HEK293 (cell line): Measurements from ENCODE around the gene NIN.

ENCODE experiments used
- CTCF ChIA-PET: fragments of 350-600 bp; formaldehyde crosslinking; extraction: SDS; loops from one replicate; lab custom pipeline; 2021; ENCODE audit warnings: antibody characterized with exemption; lab: Yijun Ruan, JAX
- POLR2A ChIA-PET: fragments of 300-600 bp; formaldehyde crosslinking; extraction: SDS; loops from one replicate; lab custom pipeline; 2020; ENCODE audit warnings: antibody characterized with exemption, inconsistent platforms; lab: Yijun Ruan, JAX
- H3K27ac ChIP-seq: fragments of 200-500 bp; sonication (Bioruptor generic); 2 replicates; pipeline ENCODE4 v1.5.1; 2014; ENCODE audit warnings: low read depth, low read length, control low read depth, inconsistent platforms; ENCODE audit errors: extremely low read depth
- H3K36me3 ChIP-seq, 2 experiments: fragments of 200-500 bp in 1 of 2; sonication (Bioruptor generic) in 1 of 2; 1 replicate in 1 of 2; 2 replicates in 1 of 2; pipeline ENCODE4 v1.5.1; 2014 to 2017; ENCODE audit warnings: inconsistent platforms in 2 of 2, low read length in 2 of 2; ENCODE audit not compliant: control insufficient read depth in 2 of 2, insufficient read depth in 1 of 2
- H3K4me1 ChIP-seq: fragments of 200-500 bp; sonication (Bioruptor generic); 2 replicates; pipeline ENCODE4 v1.5.1; 2014; ENCODE audit warnings: mild to moderate bottlenecking, low read length, inconsistent platforms; ENCODE audit not compliant: control insufficient read depth, insufficient read depth
- H3K4me3 ChIP-seq: 2 replicates; pipeline ENCODE4 v1.5.1; 2011; ENCODE audit warnings: low read depth, mild to moderate bottlenecking, control low read depth, low read length, moderate library complexity
- H3K9me3 ChIP-seq: fragments of 200-500 bp; sonication (Bioruptor generic); 2 replicates; pipeline ENCODE4 v1.5.1; 2014; ENCODE audit warnings: low read depth, low read length, inconsistent platforms; ENCODE audit not compliant: control insufficient read depth, insufficient read depth
- BCL11A ChIP-seq: fragments of 450-650 bp; formaldehyde crosslinking; IDR thresholded peaks from 2 replicates; pipeline ENCODE4 v1.5.1; 2016; ENCODE audit warnings: low read depth, missing biosample characterization, missing genetic modification characterization
- FEZF1 ChIP-seq: fragments of 450-650 bp; formaldehyde crosslinking; IDR thresholded peaks from 2 replicates; pipeline ENCODE4 v1.5.1; 2016; ENCODE audit warnings: missing biosample characterization, missing genetic modification characterization
- GLIS2 ChIP-seq: fragments of 450-650 bp; formaldehyde crosslinking; IDR thresholded peaks from 2 replicates; pipeline ENCODE4 v1.5.1; 2016; ENCODE audit warnings: missing biosample characterization, missing genetic modification characterization
- KLF1 ChIP-seq: fragments of 450-650 bp; formaldehyde crosslinking; IDR thresholded peaks from 2 replicates; pipeline ENCODE4 v1.5.1; 2016; ENCODE audit warnings: missing biosample characterization, missing genetic modification characterization
- KLF16 ChIP-seq: fragments of 450-650 bp; formaldehyde crosslinking; IDR thresholded peaks from 2 replicates; pipeline ENCODE4 v1.5.1; 2017; ENCODE audit warnings: missing biosample characterization, missing genetic modification characterization
- MEIS1 ChIP-seq: sonication (generic); formaldehyde crosslinking; IDR thresholded peaks from 2 replicates; pipeline ENCODE4 v1.8.1; 2022; ENCODE audit warnings: missing genetic modification reagents, mild to moderate bottlenecking, borderline replicate concordance
- OSR2 ChIP-seq: fragments of 450-650 bp; formaldehyde crosslinking; IDR thresholded peaks from 2 replicates; pipeline ENCODE4 v1.5.1; 2016; ENCODE audit warnings: missing biosample characterization, missing genetic modification characterization
- OVOL3 ChIP-seq: fragments of 450-650 bp; formaldehyde crosslinking; IDR thresholded peaks from 2 replicates; pipeline ENCODE4 v1.5.1; 2016; ENCODE audit warnings: missing biosample characterization, missing genetic modification characterization
- TRIM28 ChIP-seq: IDR thresholded peaks from 2 replicates; pipeline ENCODE4 v1.6.1; 2011; ENCODE audit warnings: low read length, control low read depth, borderline replicate concordance
- YY1 ChIP-seq: fragments of 450-650 bp; formaldehyde crosslinking; IDR thresholded peaks from 2 replicates; pipeline ENCODE4 v1.5.1; 2018; ENCODE audit warnings: missing biosample characterization, missing genetic modification characterization
- ZBTB1 ChIP-seq: fragments of 450-650 bp; formaldehyde crosslinking; IDR thresholded peaks from 2 replicates; pipeline ENCODE4 v1.5.1; 2016; ENCODE audit warnings: missing biosample characterization, missing genetic modification characterization
- ZFP69B ChIP-seq: fragments of 450-650 bp; formaldehyde crosslinking; IDR thresholded peaks from 2 replicates; pipeline ENCODE4 v1.5.1; 2016; ENCODE audit warnings: missing biosample characterization, missing genetic modification characterization
- ZNF16 ChIP-seq: fragments of 450-650 bp; formaldehyde crosslinking; IDR thresholded peaks from 2 replicates; pipeline ENCODE4 v1.5.1; 2016; ENCODE audit warnings: low read depth, missing biosample characterization, missing genetic modification characterization
- ZNF24 ChIP-seq: fragments of 450-650 bp; formaldehyde crosslinking; IDR thresholded peaks from 2 replicates; pipeline ENCODE4 v1.5.1; 2016; ENCODE audit warnings: missing biosample characterization, missing genetic modification characterization
- ZNF426 ChIP-seq: fragments of 450-650 bp; formaldehyde crosslinking; IDR thresholded peaks from 2 replicates; pipeline ENCODE4 v1.5.1; 2017; ENCODE audit warnings: missing biosample characterization, missing genetic modification characterization, mild to moderate bottlenecking, inconsistent platforms, moderate library complexity
- ZNF48 ChIP-seq: fragments of 450-650 bp; formaldehyde crosslinking; IDR thresholded peaks from 2 replicates; pipeline ENCODE4 v1.5.1; 2016; ENCODE audit warnings: missing biosample characterization, missing genetic modification characterization
- ZNF501 ChIP-seq: fragments of 450-650 bp; formaldehyde crosslinking; IDR thresholded peaks from 2 replicates; pipeline ENCODE4 v1.5.1; 2016; ENCODE audit warnings: missing biosample characterization, missing genetic modification characterization
- ZNF585B ChIP-seq: fragments of 450-650 bp; formaldehyde crosslinking; IDR thresholded peaks from 2 replicates; pipeline ENCODE4 v1.5.1; 2016; ENCODE audit warnings: missing biosample characterization, missing genetic modification characterization
- ZNF660 ChIP-seq: fragments of 450-650 bp; IDR thresholded peaks from 2 replicates; pipeline ENCODE4 v1.5.1; 2018; ENCODE audit warnings: missing biosample characterization, mild to moderate bottlenecking, missing genetic modification characterization
- ZNF768 ChIP-seq: fragments of 450-650 bp; formaldehyde crosslinking; IDR thresholded peaks from 2 replicates; pipeline ENCODE4 v1.5.1; 2018; ENCODE audit warnings: missing biosample characterization, mild to moderate bottlenecking, missing genetic modification characterization
- ZNF777 ChIP-seq: fragments of 450-650 bp; formaldehyde crosslinking; IDR thresholded peaks from 2 replicates; pipeline ENCODE4 v1.5.1; 2017; ENCODE audit warnings: missing biosample characterization, missing genetic modification characterization, borderline replicate concordance
- TF ChIP-seq, protein P1 (sequence below): fragments of 450-650 bp; formaldehyde crosslinking; IDR thresholded peaks from 2 replicates; pipeline ENCODE4 v1.5.1; 2016; ENCODE audit warnings: missing biosample characterization, missing genetic modification characterization
- TF ChIP-seq, protein P2 (sequence below): fragments of 450-650 bp; formaldehyde crosslinking; IDR thresholded peaks from 2 replicates; pipeline ENCODE4 v1.5.1; 2017; ENCODE audit warnings: missing biosample characterization, missing genetic modification characterization

Gene NIN

DNA sequence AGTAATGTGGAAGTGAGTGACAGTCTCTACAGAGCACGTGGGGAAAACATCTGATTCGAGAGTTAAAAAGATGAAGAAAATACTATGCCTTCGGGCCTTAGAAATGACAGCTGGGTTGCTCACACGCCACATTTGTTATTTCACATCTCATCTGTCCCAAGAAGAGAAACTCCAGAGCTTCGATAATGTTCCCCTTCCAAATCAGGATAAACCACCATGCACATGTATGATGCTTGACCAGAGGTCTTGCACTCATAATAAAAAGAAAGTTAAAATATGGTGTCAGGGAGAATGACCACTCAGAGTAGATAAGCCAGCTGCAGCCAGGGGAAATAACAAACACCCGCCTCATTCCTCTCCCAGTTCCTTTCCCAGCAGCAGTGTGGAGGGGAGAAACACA lies 34.6 kb downstream of the NIN start:
- TF ChIP-seq, protein P1, sequence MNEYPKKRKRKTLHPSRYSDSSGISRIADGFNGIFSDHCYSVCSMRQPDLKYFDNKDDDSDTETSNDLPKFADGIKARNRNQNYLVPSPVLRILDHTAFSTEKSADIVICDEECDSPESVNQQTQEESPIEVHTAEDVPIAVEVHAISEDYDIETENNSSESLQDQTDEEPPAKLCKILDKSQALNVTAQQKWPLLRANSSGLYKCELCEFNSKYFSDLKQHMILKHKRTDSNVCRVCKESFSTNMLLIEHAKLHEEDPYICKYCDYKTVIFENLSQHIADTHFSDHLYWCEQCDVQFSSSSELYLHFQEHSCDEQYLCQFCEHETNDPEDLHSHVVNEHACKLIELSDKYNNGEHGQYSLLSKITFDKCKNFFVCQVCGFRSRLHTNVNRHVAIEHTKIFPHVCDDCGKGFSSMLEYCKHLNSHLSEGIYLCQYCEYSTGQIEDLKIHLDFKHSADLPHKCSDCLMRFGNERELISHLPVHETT (tag by site-specific recombination) = no peak
- TF ChIP-seq ZNF426 (tag by site-specific recombination) (no peak), ZNF660 (no peak), ZNF585B (tag by site-specific recombination) (no peak), FEZF1 (no peak), ZNF501 (no peak), ZNF48 (tag by site-specific recombination) (no peak)
- ChIA-PET CTCF (interaction anchor here (0.5 to 0.9 kb wide), 2 partner anchors 19 to 1045 kb away, joined by 3 to 4 read pairs; no protein-coding TSS in a partner anchor), POLR2A (interaction anchor here (0.6 to 1.3 kb wide), 2 partner anchors 10 to 149 kb away, joined by 3 read pairs; no protein-coding TSS in a partner anchor)
- peaks cover 28% of the 10 kb centered on the region for H3K4me1 ChIP-seq
- H3K9me3 ChIP-seq = no peaks in the 10 kb centered on the region
- no peak overlapping the region for H3K4me3 ChIP-seq
- H3K36me3 ChIP-seq = peaks cover 3 to 7% of the 10 kb centered on the region in 2 experiments; a peak in 1 of 3 replicates
- H3K27ac ChIP-seq = no peak overlapping the region

GRCh38 chr14:50795909-50796308 lies 35.1 kb downstream of the NIN start:
- POLR2A ChIA-PET = interaction anchor here (1.3 kb wide), 1 partner anchor 149 kb away, joined by 3 read pairs; no protein-coding TSS in a partner anchor
- no peak overlapping the region for H3K27ac ChIP-seq
- no peak for TF ChIP-seq OSR2 (tag by site-specific recombination)
- TF ChIP-seq, protein P2, sequence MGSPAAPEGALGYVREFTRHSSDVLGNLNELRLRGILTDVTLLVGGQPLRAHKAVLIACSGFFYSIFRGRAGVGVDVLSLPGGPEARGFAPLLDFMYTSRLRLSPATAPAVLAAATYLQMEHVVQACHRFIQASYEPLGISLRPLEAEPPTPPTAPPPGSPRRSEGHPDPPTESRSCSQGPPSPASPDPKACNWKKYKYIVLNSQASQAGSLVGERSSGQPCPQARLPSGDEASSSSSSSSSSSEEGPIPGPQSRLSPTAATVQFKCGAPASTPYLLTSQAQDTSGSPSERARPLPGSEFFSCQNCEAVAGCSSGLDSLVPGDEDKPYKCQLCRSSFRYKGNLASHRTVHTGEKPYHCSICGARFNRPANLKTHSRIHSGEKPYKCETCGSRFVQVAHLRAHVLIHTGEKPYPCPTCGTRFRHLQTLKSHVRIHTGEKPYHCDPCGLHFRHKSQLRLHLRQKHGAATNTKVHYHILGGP (tag by site-specific recombination) = peak; percentile 83
- H3K36me3 ChIP-seq = peaks cover 3 to 7% of the 10 kb centered on the region in 2 experiments; a peak in 1 of 3 replicates
- no peaks in the 10 kb centered on the region for H3K9me3 ChIP-seq
- H3K4me3 ChIP-seq = no peak overlapping the region
- CTCF ChIA-PET = interaction anchor here (0.9 kb wide), 1 partner anchor 18 kb away, joined by 4 read pairs; no protein-coding TSS in a partner anchor
- peaks cover 28% of the 10 kb centered on the region for H3K4me1 ChIP-seq

DNA sequence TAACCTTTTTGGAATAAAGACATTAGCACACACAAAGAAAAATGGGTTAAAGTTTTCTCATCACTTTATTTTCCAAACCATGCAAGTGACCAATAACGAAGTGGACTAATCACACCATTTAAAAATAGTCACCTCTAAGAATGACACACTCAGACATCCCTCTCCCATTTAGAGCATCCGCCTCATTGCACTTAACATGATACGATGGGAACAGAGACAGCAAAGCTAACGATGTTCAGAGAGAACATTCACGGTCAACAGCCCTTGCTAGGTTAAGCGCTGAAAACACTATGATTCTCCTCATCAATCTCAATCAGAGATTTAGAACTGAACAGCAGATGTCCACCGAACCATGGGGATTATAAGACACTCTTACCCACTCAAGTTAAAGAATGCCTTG lies 35.8 kb downstream of the NIN start:
- ChIA-PET POLR2A (no interaction called here), CTCF (interaction anchor here (0.8 kb wide), 1 partner anchor 18 kb away, joined by 3 read pairs; no protein-coding TSS in a partner anchor)
- no peaks in the 10 kb centered on the region for H3K9me3 ChIP-seq
- H3K4me3 ChIP-seq = no peak overlapping the region
- H3K27ac ChIP-seq = no peak overlapping the region
- H3K4me1 ChIP-seq = peaks cover 31% of the 10 kb centered on the region
- H3K36me3 ChIP-seq = peaks cover 3 to 7% of the 10 kb centered on the region in 2 experiments; a peak in 1 of 3 replicates
- TF ChIP-seq ZNF768 (tag by site-specific recombination) = no peak
- TF ChIP-seq ZNF777 = no peak
- TF ChIP-seq ZNF24 (tag by site-specific recombination) = no peak
- no peak for TF ChIP-seq TRIM28
- TF ChIP-seq OVOL3 (tag by site-specific recombination) = no peak
- no peak for TF ChIP-seq KLF1 (tag by site-specific recombination)
- no peak for TF ChIP-seq ZFP69B
- no peak for TF ChIP-seq ZNF16 (tag by site-specific recombination)
- TF ChIP-seq MEIS1 (CRISPR knock-in tag) = no peak
- TF ChIP-seq KLF16 (tag by site-specific recombination) = no peak
- no peak for TF ChIP-seq GLIS2 (tag by site-specific recombination)
- no peak for TF ChIP-seq BCL11A (tag by site-specific recombination)
- no peak for TF ChIP-seq YY1 (tag by site-specific recombination)
- TF ChIP-seq ZBTB1 = no peak
